Astrocyte of the spinal cord (primary cell): ENCODE measurements around the gene VAV2.
"Not testable (repeated sequence)": the region's sequence is repeated elsewhere in the genome, so short reads cannot be mapped to it uniquely, and the experiment has no call there.

ENCODE experiments used
- DNase-seq: peaks from one replicate; pipeline ENCODE4 v3.0.0; 2011; ENCODE audit warnings: low read depth, low spot score
- H3K4me3 ChIP-seq: 2 replicates; pipeline ENCODE4 v1.5.1; 2011; ENCODE audit warnings: low read depth, mild to moderate bottlenecking, low read length, moderate library complexity
- CTCF ChIP-seq: IDR thresholded peaks from 2 replicates; pipeline ENCODE4 v1.5.1; 2012; ENCODE audit warnings: low read depth, mild to moderate bottlenecking, low read length, inconsistent platforms
- in situ Hi-C: cut with HindIII; loops from 2 replicates; pipeline ENCODE4 v1.10.0; 2017; ENCODE audit warnings: low sequenced_read_pairs

The VAV2 gene

GRCh38 chr9:133906932-133907910 lies 84.9 kb downstream of the VAV2 start:
- H3K4me3 ChIP-seq: no peak overlapping the region
- no peak for DNase-seq
- no peak for TF ChIP-seq CTCF
- in situ Hi-C loops: no loop called here

DNA sequence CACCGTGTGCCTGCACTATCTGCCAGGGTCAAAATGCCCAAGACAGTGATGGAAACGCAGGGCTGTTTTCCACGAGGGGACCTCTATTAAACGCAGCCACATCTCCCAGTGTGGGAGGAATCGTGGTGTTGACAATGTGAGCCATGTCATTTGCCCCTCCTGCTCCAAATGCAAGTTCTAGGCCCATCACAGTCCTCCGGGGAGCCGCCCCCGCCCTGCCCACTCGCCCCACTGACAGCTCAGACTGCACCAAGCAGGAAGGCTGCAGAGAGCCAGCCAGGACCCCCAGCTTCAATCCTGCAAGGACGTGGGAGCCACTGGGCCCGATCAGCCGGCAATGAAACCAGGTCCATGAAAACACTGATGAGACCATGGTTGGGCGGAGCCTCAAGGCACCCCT lies 85.9 kb downstream of the VAV2 start:
- in situ Hi-C loops: no loop called here
- no peak for DNase-seq
- H3K4me3 ChIP-seq: no peak overlapping the region
- TF ChIP-seq CTCF: no peak

- no peak overlapping the region for H3K4me3 ChIP-seq
- no peak for TF ChIP-seq CTCF
- no peak for DNase-seq
- in situ Hi-C loops: no loop called here
These were observed 86.6 kb downstream of the VAV2 start for GRCh38 chr9:133905493-133905892.

DNA sequence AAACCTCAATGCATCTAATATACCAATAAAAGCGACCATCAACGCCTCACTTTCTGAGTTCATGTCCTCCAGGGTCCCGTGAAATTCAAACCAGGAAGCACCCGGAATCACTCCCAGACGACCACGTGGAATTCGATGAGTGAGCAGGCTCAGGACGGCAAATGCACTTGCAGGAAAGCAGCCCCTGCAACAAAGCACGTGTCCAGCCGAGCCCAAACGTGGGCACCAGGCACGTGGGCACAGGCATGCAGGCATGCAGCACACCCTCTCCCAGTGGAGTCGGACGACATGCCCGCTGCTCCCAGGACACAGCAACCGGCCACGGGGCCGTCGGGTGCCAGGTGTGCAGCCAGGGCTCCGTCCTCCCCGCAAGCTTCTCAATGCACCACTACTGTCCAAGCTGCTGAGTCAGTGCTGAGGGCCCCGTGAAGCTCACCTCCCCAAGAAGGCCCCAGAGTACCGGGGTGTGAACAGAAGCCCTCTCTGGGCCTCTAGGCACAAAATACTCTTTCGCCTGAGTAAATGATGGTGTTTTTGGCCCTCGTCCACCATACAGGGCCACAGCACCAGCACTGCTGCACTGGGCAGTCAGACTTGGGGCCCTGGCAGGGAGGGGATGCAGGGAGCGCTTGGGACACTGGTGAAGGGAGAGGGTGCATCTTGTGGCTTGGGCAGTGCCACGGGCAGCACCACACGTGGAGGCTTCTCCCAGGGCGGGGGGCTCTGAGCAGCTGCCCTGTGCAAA lies 87.6 kb downstream of the VAV2 start:
- DNase-seq: peak; percentile 4
- no peak for TF ChIP-seq CTCF
- no peak overlapping the region for H3K4me3 ChIP-seq
- in situ Hi-C loops: no loop called here

DNA sequence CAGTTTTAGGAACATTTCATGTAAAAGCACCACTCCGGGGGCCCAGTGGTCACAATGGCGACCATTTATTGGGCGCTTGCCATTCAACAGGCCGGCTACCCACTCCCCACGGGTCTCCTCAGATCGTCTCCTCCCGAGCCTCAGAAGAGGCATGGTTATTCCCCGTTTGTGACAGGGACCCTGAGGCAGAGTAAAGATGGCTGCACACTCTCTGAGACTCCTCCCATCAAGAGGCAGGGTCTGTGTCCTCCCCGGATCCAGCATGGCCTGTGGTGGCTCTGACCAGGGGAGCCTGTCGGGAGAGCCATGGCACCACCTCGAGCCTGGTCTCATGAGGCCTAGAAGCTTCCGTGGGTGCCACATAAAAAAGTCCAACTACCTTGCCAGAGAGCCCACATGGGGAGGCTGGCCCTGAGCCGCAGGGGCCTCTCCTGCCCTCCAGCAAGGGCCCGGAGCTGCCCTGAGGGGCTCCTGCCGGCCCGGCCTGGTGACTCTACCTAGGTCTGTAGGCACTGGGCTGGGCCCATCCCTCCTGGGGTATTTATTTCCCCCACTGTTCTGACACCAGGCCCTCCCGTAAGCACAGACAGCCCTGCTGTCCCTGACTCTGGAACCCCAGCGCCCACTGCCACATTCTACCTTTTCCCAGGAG lies 90.8 kb downstream of the VAV2 start:
- in situ Hi-C loops: no loop called here
- H3K4me3 ChIP-seq: no peak overlapping the region
- no peak for TF ChIP-seq CTCF
- no peak for DNase-seq

- DNase-seq: no peak
These were observed 94.4 kb downstream of the VAV2 start for GRCh38 chr9:133897675-133898074.

GRCh38 chr9:133896007-133896406 lies 96.1 kb downstream of the VAV2 start:
- H3K4me3 ChIP-seq, in situ Hi-C loops, DNase-seq: not testable (repeated sequence)

More at GRCh38 chr9:133897675-133898074, 94.4 kb downstream of the VAV2 start:
- no peak for TF ChIP-seq CTCF
- in situ Hi-C loops: no loop called here
- no peak overlapping the region for H3K4me3 ChIP-seq
